ENCODE measurements around the gene RAB1B.
A peak's percentile ranks its signal among the peaks of the same experiment; 100 is the strongest.

The RAB1B gene

GRCh38 chr11:66265531-66266377 is 2.7 kb upstream of the RAB1B start:
- no peaks in the 10 kb centered on the region for H3K9me3 ChIP-seq (ENCODE audit: control extremely low read depth in 1 of 5, control insufficient read depth in 4 of 5, insufficient read depth in 2 of 5, low read depth in 1 of 5, low read length in 4 of 5)
- DNase-seq: no peak
- no peaks in the 10 kb centered on the region for H3K27me3 ChIP-seq (replicated peaks in 2 of 5; ENCODE audit: control insufficient read depth in 4 of 5, insufficient read depth in 5 of 5, low read length in 4 of 5)
- WGBS (ENCODE audit: insufficient coverage): 97% methylated on average over 21 of the region's 26 CpGs
- no peak overlapping the region for H3K27ac ChIP-seq (ENCODE audit: insufficient read depth in 1 of 2, low read depth in 1 of 2, low read length in 2 of 2, poor library complexity in 1 of 2, severe bottlenecking in 2 of 2)
- CTCF ChIA-PET: interaction anchor here (1.0 to 5.6 kb wide), 6 partner anchors 10 to 100 kb away, joined by 3 to 36 read pairs (median 6); partner anchors contain the start of gene YIF1A
- H3K4me3 ChIP-seq (ENCODE audit: control insufficient read depth in 1 of 7, extremely low read depth in 1 of 7, insufficient read depth in 4 of 7, low read depth in 2 of 7, low read length in 6 of 7): no peak overlapping the region
- POLR2A ChIA-PET: no interaction called here
- peaks cover 0 to 19% (median 9%) of the 10 kb centered on the region in 4 experiments for H3K36me3 ChIP-seq (ENCODE audit: control insufficient read depth in 4 of 4, insufficient read depth in 4 of 4, low read length in 3 of 4)
- peaks cover 5 to 29% (median 26%) of the 10 kb centered on the region in 4 experiments for H3K4me1 ChIP-seq (ENCODE audit: control extremely low read depth in 1 of 4, control insufficient read depth in 4 of 4, insufficient read depth in 4 of 4, low read length in 3 of 4)

- Histone ChIP-seq H3K4me3 (ENCODE audit: control insufficient read depth in 1 of 7, extremely low read depth in 1 of 7, insufficient read depth in 4 of 7, low read depth in 2 of 7, low read length in 6 of 7) (peak overlapping the region in 4 of 7 experiments; percentile 80 to 96 (median 95)), H3K36me3 (ENCODE audit: control insufficient read depth in 4 of 4, insufficient read depth in 4 of 4, low read length in 3 of 4) (peaks cover 0 to 20% (median 10%) of the 10 kb centered on the region in 4 experiments), H3K27ac (ENCODE audit: insufficient read depth in 1 of 2, low read depth in 1 of 2, low read length in 2 of 2, poor library complexity in 1 of 2, severe bottlenecking in 2 of 2) (no peak overlapping the region), H3K4me1 (ENCODE audit: control extremely low read depth in 1 of 4, control insufficient read depth in 4 of 4, insufficient read depth in 4 of 4, low read length in 3 of 4) (peaks cover 5 to 29% (median 26%) of the 10 kb centered on the region in 4 experiments), H3K27me3 (replicated peaks in 2 of 5; ENCODE audit: control insufficient read depth in 4 of 5, insufficient read depth in 5 of 5, low read length in 4 of 5) (no peaks in the 10 kb centered on the region), H3K9me3 (ENCODE audit: control extremely low read depth in 1 of 5, control insufficient read depth in 4 of 5, insufficient read depth in 2 of 5, low read depth in 1 of 5, low read length in 4 of 5) (no peaks in the 10 kb centered on the region)
- 98% methylated on average over 20 of the region's 20 CpGs for WGBS (ENCODE audit: insufficient coverage)
- CTCF ChIA-PET: interaction anchor here (1.0 to 5.6 kb wide), 4 partner anchors 15 to 100 kb away, joined by 3 to 36 read pairs (median 9); partner anchors contain the start of gene YIF1A
- no peak for DNase-seq
- POLR2A ChIA-PET: no interaction called here
These were observed 1.9 kb upstream of the RAB1B start for GRCh38 chr11:66266378-66267038.

- H3K27ac ChIP-seq (ENCODE audit: insufficient read depth in 1 of 2, low read depth in 1 of 2, low read length in 2 of 2, poor library complexity in 1 of 2, severe bottlenecking in 2 of 2): peak overlapping the region in 1 of 2 experiments; percentile 68
- H3K4me1 ChIP-seq (ENCODE audit: control extremely low read depth in 1 of 4, control insufficient read depth in 4 of 4, insufficient read depth in 4 of 4, low read length in 3 of 4): peaks cover 5 to 29% (median 26%) of the 10 kb centered on the region in 4 experiments
- no peak for DNase-seq
- no peaks in the 10 kb centered on the region for H3K27me3 ChIP-seq (replicated peaks in 2 of 5; ENCODE audit: control insufficient read depth in 4 of 5, insufficient read depth in 5 of 5, low read length in 4 of 5)
- WGBS (ENCODE audit: insufficient coverage): 16% methylated on average over 13 of the region's 13 CpGs
- H3K4me3 ChIP-seq (ENCODE audit: control insufficient read depth in 1 of 7, extremely low read depth in 1 of 7, insufficient read depth in 4 of 7, low read depth in 2 of 7, low read length in 6 of 7): peak overlapping the region; percentile 23 to 96 (median 89)
- ChIA-PET CTCF (interaction anchor here (2.9 to 5.6 kb wide), 2 partner anchors 14 to 20 kb away, joined by 14 to 36 read pairs; partner anchors contain the start of gene YIF1A), POLR2A (interaction anchor here (1.3 kb wide), 1 partner anchor 10 kb away, joined by 4 read pairs; no protein-coding TSS in a partner anchor)
- H3K9me3 ChIP-seq (ENCODE audit: control extremely low read depth in 1 of 5, control insufficient read depth in 4 of 5, insufficient read depth in 2 of 5, low read depth in 1 of 5, low read length in 4 of 5): no peaks in the 10 kb centered on the region
- H3K36me3 ChIP-seq (ENCODE audit: control insufficient read depth in 4 of 4, insufficient read depth in 4 of 4, low read length in 3 of 4): peaks cover under 1 to 22% (median 13%) of the 10 kb centered on the region in 4 experiments
These were observed 1.4 kb upstream of the RAB1B start for GRCh38 chr11:66267039-66267378.

GRCh38 chr11:66267379-66268243 is 828 bp upstream of the RAB1B start:
- CTCF ChIA-PET: interaction anchor here (0.7 to 5.6 kb wide), 4 partner anchors 10 to 195 kb away, joined by 3 to 36 read pairs (median 8); partner anchors contain the start of gene YIF1A
- under 1% methylated on average over 40 of the region's 61 CpGs for WGBS (ENCODE audit: insufficient coverage)
- DNase-seq: peak; percentile 89 to 94 (median 93)
- POLR2A ChIA-PET: interaction anchor here (0.7 to 1.3 kb wide), 3 partner anchors 10 to 149 kb away, joined by 3 to 5 read pairs (median 4); no protein-coding TSS in a partner anchor
- Histone ChIP-seq H3K9me3 (ENCODE audit: control extremely low read depth in 1 of 5, control insufficient read depth in 4 of 5, insufficient read depth in 2 of 5, low read depth in 1 of 5, low read length in 4 of 5) (no peaks in the 10 kb centered on the region), H3K27ac (ENCODE audit: insufficient read depth in 1 of 2, low read depth in 1 of 2, low read length in 2 of 2, poor library complexity in 1 of 2, severe bottlenecking in 2 of 2) (peak overlapping the region; percentile 46 to 88), H3K4me1 (ENCODE audit: control extremely low read depth in 1 of 4, control insufficient read depth in 4 of 4, insufficient read depth in 4 of 4, low read length in 3 of 4) (peaks cover 5 to 29% (median 26%) of the 10 kb centered on the region in 4 experiments), H3K36me3 (ENCODE audit: control insufficient read depth in 4 of 4, insufficient read depth in 4 of 4, low read length in 3 of 4) (peaks cover 5 to 25% (median 19%) of the 10 kb centered on the region in 4 experiments), H3K4me3 (ENCODE audit: control insufficient read depth in 1 of 7, extremely low read depth in 1 of 7, insufficient read depth in 4 of 7, low read depth in 2 of 7, low read length in 6 of 7) (peak overlapping the region; percentile 32 to 96 (median 89)), H3K27me3 (replicated peaks in 2 of 5; ENCODE audit: control insufficient read depth in 4 of 5, insufficient read depth in 5 of 5, low read length in 4 of 5) (no peaks in the 10 kb centered on the region)

- Histone ChIP-seq H3K27me3 (replicated peaks in 2 of 5; ENCODE audit: control insufficient read depth in 4 of 5, insufficient read depth in 5 of 5, low read length in 4 of 5) (no peaks in the 10 kb centered on the region), H3K4me3 (ENCODE audit: control insufficient read depth in 1 of 7, extremely low read depth in 1 of 7, insufficient read depth in 4 of 7, low read depth in 2 of 7, low read length in 6 of 7) (peak overlapping the region; percentile 74 to 96 (median 89)), H3K36me3 (ENCODE audit: control insufficient read depth in 4 of 4, insufficient read depth in 4 of 4, low read length in 3 of 4) (peaks cover 14 to 35% (median 29%) of the 10 kb centered on the region in 4 experiments), H3K4me1 (ENCODE audit: control extremely low read depth in 1 of 4, control insufficient read depth in 4 of 4, insufficient read depth in 4 of 4, low read length in 3 of 4) (peaks cover 5 to 29% (median 26%) of the 10 kb centered on the region in 4 experiments), H3K9me3 (ENCODE audit: control extremely low read depth in 1 of 5, control insufficient read depth in 4 of 5, insufficient read depth in 2 of 5, low read depth in 1 of 5, low read length in 4 of 5) (no peaks in the 10 kb centered on the region), H3K27ac (ENCODE audit: insufficient read depth in 1 of 2, low read depth in 1 of 2, low read length in 2 of 2, poor library complexity in 1 of 2, severe bottlenecking in 2 of 2) (peak overlapping the region; percentile 64 to 88)
- ChIA-PET POLR2A (interaction anchor here (0.8 to 1.4 kb wide), 2 partner anchors 10 to 13 kb away, joined by 3 to 6 read pairs; no protein-coding TSS in a partner anchor), CTCF (interaction anchor here (1.3 to 5.6 kb wide), 3 partner anchors 8 to 18 kb away, joined by 3 to 36 read pairs (median 17); partner anchors contain the start of gene YIF1A)
- WGBS (ENCODE audit: insufficient coverage): 1% methylated on average over 21 of the region's 32 CpGs
- peak in 2 of 3 donors; percentile 53 to 55 for DNase-seq
These were observed 790 bp downstream of the RAB1B start for GRCh38 chr11:66268952-66269905.
